ENCODE results near the gene TRIP13.

The TRIP13 gene

GRCh38 chr5:848671-849111 is 44.0 kb upstream of the TRIP13 start:
- Histone ChIP-seq H3K4me3 (ENCODE audit: low read depth in 1 of 2, low read length in 1 of 2) (no peak overlapping the region), H3K9me3 (no peaks in the 10 kb centered on the region), H3K27ac (no peak overlapping the region), H3K27me3 (no peaks in the 10 kb centered on the region), H3K36me3 (no peaks in the 10 kb centered on the region), H3K4me1 (ENCODE audit: control insufficient read depth in 1 of 2, insufficient read depth in 1 of 2, low read depth in 1 of 2, low read length in 1 of 2) (no peaks in the 10 kb centered on the region)
- no peak for TF ChIP-seq CTCF (IDR thresholded peaks at IDR 0.05)

- H3K27me3 ChIP-seq = no peaks in the 10 kb centered on the region
- H3K4me3 ChIP-seq (ENCODE audit: low read depth in 1 of 2, low read length in 1 of 2) = no peak overlapping the region
Measured at GRCh38 chr5:849651-850301, 42.9 kb upstream of the TRIP13 start.

GRCh38 chr5:850511-851006 is 42.1 kb upstream of the TRIP13 start, which contains the start of gene ZDHHC11:
ZDHHC11 (minus strand) TSS chr5:850986; CDS start chr5:850602, 384 bp downstream.
- H3K4me1 ChIP-seq (ENCODE audit: control insufficient read depth in 1 of 2, insufficient read depth in 1 of 2, low read depth in 1 of 2, low read length in 1 of 2) = no peaks in the 10 kb centered on the region
- H3K9me3 ChIP-seq = no peaks in the 10 kb centered on the region
- no peak within 1 kb of the TSS for H3K4me3 ChIP-seq (ENCODE audit: low read depth in 1 of 2, low read length in 1 of 2)
- H3K36me3 ChIP-seq = no peaks in the 10 kb centered on the region
- no peaks in the 10 kb centered on the region for H3K27me3 ChIP-seq
- no peak within 1 kb of the TSS for H3K27ac ChIP-seq
- no peak for TF ChIP-seq CTCF (IDR thresholded peaks at IDR 0.05)

More at GRCh38 chr5:849651-850301, 42.9 kb upstream of the TRIP13 start:
- H3K4me1 ChIP-seq (ENCODE audit: control insufficient read depth in 1 of 2, insufficient read depth in 1 of 2, low read depth in 1 of 2, low read length in 1 of 2) = no peaks in the 10 kb centered on the region
- no peaks in the 10 kb centered on the region for H3K36me3 ChIP-seq
- H3K27ac ChIP-seq = no peak overlapping the region
- no peaks in the 10 kb centered on the region for H3K9me3 ChIP-seq
- TF ChIP-seq CTCF (IDR thresholded peaks at IDR 0.05) = no peak

GRCh38 chr5:851076-851475 is 41.6 kb upstream of the TRIP13 start:
- no peaks in the 10 kb centered on the region for H3K27me3 ChIP-seq
- H3K36me3 ChIP-seq = no peaks in the 10 kb centered on the region
- no peak overlapping the region for H3K27ac ChIP-seq
- H3K4me1 ChIP-seq (ENCODE audit: control insufficient read depth in 1 of 2, insufficient read depth in 1 of 2, low read depth in 1 of 2, low read length in 1 of 2) = no peaks in the 10 kb centered on the region
- no peak for TF ChIP-seq CTCF (IDR thresholded peaks at IDR 0.05)
- no peaks in the 10 kb centered on the region for H3K9me3 ChIP-seq
- no peak overlapping the region for H3K4me3 ChIP-seq (ENCODE audit: low read depth in 1 of 2, low read length in 1 of 2)

DNA sequence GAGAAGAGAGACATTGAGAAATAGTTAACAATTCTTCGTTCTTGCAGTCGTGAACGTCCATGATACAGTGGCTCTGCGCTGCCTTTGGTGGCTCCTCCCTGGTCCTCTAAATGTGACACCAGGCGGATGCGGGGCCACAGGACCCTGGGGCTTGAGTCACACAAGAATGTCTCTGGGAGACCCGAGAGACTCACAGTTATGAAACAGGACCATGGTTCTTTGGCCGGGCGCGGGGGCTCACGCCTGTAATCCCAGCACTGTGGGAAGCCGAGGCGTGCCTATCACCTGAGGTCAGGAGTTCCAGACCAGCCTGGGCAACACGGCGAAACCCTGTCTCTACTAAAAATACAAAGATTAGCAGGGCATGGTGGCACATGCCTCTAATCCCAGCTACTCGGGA is 41.1 kb upstream of the TRIP13 start:
- H3K36me3 ChIP-seq = no peaks in the 10 kb centered on the region
- no peaks in the 10 kb centered on the region for H3K9me3 ChIP-seq
- no peaks in the 10 kb centered on the region for H3K4me1 ChIP-seq (ENCODE audit: control insufficient read depth in 1 of 2, insufficient read depth in 1 of 2, low read depth in 1 of 2, low read length in 1 of 2)
- H3K27me3 ChIP-seq = no peaks in the 10 kb centered on the region
- H3K27ac ChIP-seq = no peak overlapping the region
- H3K4me3 ChIP-seq (ENCODE audit: low read depth in 1 of 2, low read length in 1 of 2) = no peak overlapping the region
- no peak for TF ChIP-seq CTCF (IDR thresholded peaks at IDR 0.05)
